GM18870 (cell line): Measurements from ENCODE around the gene RSBN1L.

Experiments
- ATAC-seq: cut with Tn5 transposase; IDR thresholded peaks from one replicate; pipeline ENCODE4 v1.9.1; 2021; ENCODE audit warnings: moderate library complexity; ENCODE audit not compliant: unreplicated experiment

Gene RSBN1L

GRCh38 chr7:77799078-77799964 is 103.1 kb downstream of the RSBN1L start:
- ATAC-seq, result no peak

GRCh38 chr7:77800158-77800557 is 103.9 kb downstream of the RSBN1L start:
- no peak for ATAC-seq

- no peak for ATAC-seq
These were observed 104.5 kb downstream of the RSBN1L start for GRCh38 chr7:77800730-77801129.

- ATAC-seq, result no peak
These were observed 106.5 kb downstream of the RSBN1L start for GRCh38 chr7:77802557-77803405.

- ATAC-seq, result no peak
These were observed 110.2 kb downstream of the RSBN1L start for GRCh38 chr7:77806425-77806824.

GRCh38 chr7:77808517-77808916 is 112.3 kb downstream of the RSBN1L start:
- ATAC-seq, result peak; percentile 58

- ATAC-seq, result no peak
These were observed 115.4 kb downstream of the RSBN1L start for GRCh38 chr7:77811516-77812289.

- ATAC-seq, result no peak
These were observed 116.0 kb downstream of the RSBN1L start for GRCh38 chr7:77812290-77812685.

GRCh38 chr7:77813180-77813579 is 116.9 kb downstream of the RSBN1L start:
- no peak for ATAC-seq

- ATAC-seq, result no peak
These were observed 122.8 kb downstream of the RSBN1L start for GRCh38 chr7:77819021-77819420.

- no peak for ATAC-seq
These were observed 124.7 kb downstream of the RSBN1L start for GRCh38 chr7:77820967-77821366.

- ATAC-seq, result no peak
These were observed 126.0 kb downstream of the RSBN1L start for GRCh38 chr7:77822269-77822668.

GRCh38 chr7:77823787-77824186 is 127.5 kb downstream of the RSBN1L start:
- ATAC-seq, result no peak

- no peak for ATAC-seq
These were observed 128.4 kb downstream of the RSBN1L start for GRCh38 chr7:77824636-77825035.

- no peak for ATAC-seq
These were observed 128.9 kb downstream of the RSBN1L start for GRCh38 chr7:77825131-77825530.

- no peak for ATAC-seq
These were observed 130.0 kb downstream of the RSBN1L start for GRCh38 chr7:77826300-77826699.

GRCh38 chr7:77827999-77828398 is 131.7 kb downstream of the RSBN1L start:
- no peak for ATAC-seq

GRCh38 chr7:77830649-77831355 is 134.5 kb downstream of the RSBN1L start:
- peak; percentile 38 for ATAC-seq

GRCh38 chr7:77831481-77831880 is 135.2 kb downstream of the RSBN1L start:
- no peak for ATAC-seq

- no peak for ATAC-seq
These were observed 135.7 kb downstream of the RSBN1L start for GRCh38 chr7:77831953-77832352.
